ENCODE measurements around the gene NR3C2. TPM values are rescaled to one million over a fixed set of nuclear protein-coding genes. Genes with fewer than 3 reads are reported as not detected.

NR3C2 gene
- total and polyA plus RNA-seq, 2 of the 4 experiments (the other 2 are of a cell fraction) = 1.1 to 2.3 TPM

DNA sequence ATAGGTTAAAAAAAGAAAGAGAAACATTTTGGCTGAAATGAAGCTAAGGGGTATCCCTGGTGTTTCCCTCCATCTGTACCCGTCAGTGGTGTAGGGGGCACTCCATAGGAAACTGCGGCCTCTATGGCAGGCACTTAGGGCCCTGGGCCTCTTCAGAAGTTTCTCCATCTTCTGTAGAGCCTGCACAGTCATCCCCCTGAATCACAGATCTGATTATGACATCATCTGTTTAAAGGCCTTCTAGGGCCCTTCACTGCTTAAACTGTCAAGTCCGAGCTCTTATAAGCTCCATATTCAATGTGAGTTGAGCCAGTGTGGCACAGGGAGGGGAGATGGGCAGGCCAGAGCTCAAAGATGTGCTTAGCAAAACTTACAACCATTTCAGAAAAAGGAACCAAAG is 241.3 kb downstream of the NR3C2 start (continued):
- no peak for TF ChIP-seq MAZ (IDR thresholded peaks at IDR 0.05; ENCODE audit: borderline replicate concordance, low read depth, low read length)
- TF ChIP-seq POLR2A (IDR thresholded peaks at IDR 0.05; ENCODE audit: low read depth, low read length) = no peak
- no peak for TF ChIP-seq NFE2L2 (IDR thresholded peaks at IDR 0.05; ENCODE audit: low read depth, low read length)

GRCh38 chr4:148196164-148196563 is 246.1 kb downstream of the NR3C2 start:
- Histone ChIP-seq H3K27ac (ENCODE audit: insufficient read depth, low read length) (no peak overlapping the region), H2BK20ac (ENCODE audit: low read depth, low read length) (no peak overlapping the region), H3K23ac (ENCODE audit: low read depth, low read length) (no peak overlapping the region), H2AK5ac (ENCODE audit: low read depth, low read length) (no peak overlapping the region), H3K9me3 (ENCODE audit: control insufficient read depth, insufficient read depth, low read length) (no peaks in the 10 kb centered on the region), H3K4me2 (ENCODE audit: low read depth, low read length) (no peak overlapping the region), H4K5ac (ENCODE audit: low read depth, low read length) (no peak overlapping the region), H3K9ac (ENCODE audit: low read depth, low read length) (no peak overlapping the region), H3K4me1 (ENCODE audit: control insufficient read depth, insufficient read depth, low read length) (no peaks in the 10 kb centered on the region), H3K56ac (ENCODE audit: extremely low read depth, insufficient read depth, low read length) (no peak overlapping the region), H4K91ac (ENCODE audit: insufficient read depth, low read depth, low read length) (no peak overlapping the region), H3K18ac (ENCODE audit: low read depth, low read length) (no peak overlapping the region), H2AFZ (replicated peaks; ENCODE audit: low read length, poor library complexity) (no peak overlapping the region), H4K8ac (ENCODE audit: low read depth in 2 of 2, low read length in 2 of 2) (no peak overlapping the region), H2BK120ac (ENCODE audit: low read depth, low read length) (no peak overlapping the region), H3K4me3 (ENCODE audit: insufficient read depth, low read depth, low read length) (no peak overlapping the region), H2BK5ac (ENCODE audit: low read depth, low read length, poor library complexity, severe bottlenecking) (no peak overlapping the region), H3K79me1 (ENCODE audit: low read depth in 1 of 2, low read length in 2 of 2) (no peaks in the 10 kb centered on the region), H2BK15ac (ENCODE audit: low read depth, low read length) (no peak overlapping the region), H3K9me1 (ENCODE audit: insufficient read depth, low read length) (no peaks in the 10 kb centered on the region), H3K36me3 (ENCODE audit: control insufficient read depth, insufficient read depth, low read length) (no peaks in the 10 kb centered on the region), H3K4ac (ENCODE audit: low read depth, low read length) (no peak overlapping the region), H4K20me1 (ENCODE audit: insufficient read depth, low read length) (no peaks in the 10 kb centered on the region), H3K14ac (replicated peaks; ENCODE audit: low read depth, low read length) (no peak overlapping the region), H2AK9ac (replicated peaks; ENCODE audit: low read depth, low read length, poor library complexity) (no peak overlapping the region), H3K27me3 (ENCODE audit: control insufficient read depth, insufficient read depth, low read length) (no peaks in the 10 kb centered on the region)
- ATAC-seq (ENCODE audit: low read depth) (no peak), DNase-seq (no peak)
- no TSS peak for BruUV-seq (replicated peaks)
- intact Hi-C loops (cut with micrococcal nuclease) = no loop called here
- in situ Hi-C loops (cut with MboI; ENCODE audit: low sequenced_read_pairs) = no loop called here
- dilution Hi-C loops (cut with HindIII; ENCODE audit: low sequenced_read_pairs, unreplicated experiment) = no loop called here
- POLR2A ChIA-PET (ENCODE audit: unreplicated experiment) = interaction anchor here (0.6 kb wide), 1 partner anchor 667 kb away, joined by 17 read pairs; no protein-coding TSS in a partner anchor
- CTCF ChIA-PET = no interaction called here
- WGBS, 2 experiments (ENCODE audit: extremely low coverage in 2 of 2, insufficient read length in 1 of 2) = 88% methylated on average over 1 of the region's 1 CpG; no CpG with 5 or more reads in 1 of the 2 experiments
- TF ChIP-seq, protein P1, sequence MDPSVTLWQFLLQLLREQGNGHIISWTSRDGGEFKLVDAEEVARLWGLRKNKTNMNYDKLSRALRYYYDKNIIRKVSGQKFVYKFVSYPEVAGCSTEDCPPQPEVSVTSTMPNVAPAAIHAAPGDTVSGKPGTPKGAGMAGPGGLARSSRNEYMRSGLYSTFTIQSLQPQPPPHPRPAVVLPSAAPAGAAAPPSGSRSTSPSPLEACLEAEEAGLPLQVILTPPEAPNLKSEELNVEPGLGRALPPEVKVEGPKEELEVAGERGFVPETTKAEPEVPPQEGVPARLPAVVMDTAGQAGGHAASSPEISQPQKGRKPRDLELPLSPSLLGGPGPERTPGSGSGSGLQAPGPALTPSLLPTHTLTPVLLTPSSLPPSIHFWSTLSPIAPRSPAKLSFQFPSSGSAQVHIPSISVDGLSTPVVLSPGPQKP (IDR thresholded peaks at IDR 0.05; ENCODE audit: borderline replicate concordance, low read depth, low read length) = no peak
- TF ChIP-seq CEBPB (IDR thresholded peaks at IDR 0.05; ENCODE audit: low read depth, low read length) = no peak
- TF ChIP-seq, protein P2, sequence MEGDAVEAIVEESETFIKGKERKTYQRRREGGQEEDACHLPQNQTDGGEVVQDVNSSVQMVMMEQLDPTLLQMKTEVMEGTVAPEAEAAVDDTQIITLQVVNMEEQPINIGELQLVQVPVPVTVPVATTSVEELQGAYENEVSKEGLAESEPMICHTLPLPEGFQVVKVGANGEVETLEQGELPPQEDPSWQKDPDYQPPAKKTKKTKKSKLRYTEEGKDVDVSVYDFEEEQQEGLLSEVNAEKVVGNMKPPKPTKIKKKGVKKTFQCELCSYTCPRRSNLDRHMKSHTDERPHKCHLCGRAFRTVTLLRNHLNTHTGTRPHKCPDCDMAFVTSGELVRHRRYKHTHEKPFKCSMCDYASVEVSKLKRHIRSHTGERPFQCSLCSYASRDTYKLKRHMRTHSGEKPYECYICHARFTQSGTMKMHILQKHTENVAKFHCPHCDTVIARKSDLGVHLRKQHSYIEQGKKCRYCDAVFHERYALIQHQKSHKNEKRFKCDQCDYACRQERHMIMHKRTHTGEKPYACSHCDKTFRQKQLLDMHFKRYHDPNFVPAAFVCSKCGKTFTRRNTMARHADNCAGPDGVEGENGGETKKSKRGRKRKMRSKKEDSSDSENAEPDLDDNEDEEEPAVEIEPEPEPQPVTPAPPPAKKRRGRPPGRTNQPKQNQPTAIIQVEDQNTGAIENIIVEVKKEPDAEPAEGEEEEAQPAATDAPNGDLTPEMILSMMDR (conservative IDR thresholded peaks at IDR 0.05; ENCODE audit: low read depth, low read length) = no peak
- no peak for TF ChIP-seq MXI1 (IDR thresholded peaks at IDR 0.05; ENCODE audit: borderline replicate concordance, low read depth, low read length)
- no peak for TF ChIP-seq MAZ (IDR thresholded peaks at IDR 0.05; ENCODE audit: borderline replicate concordance, low read depth, low read length)
- no peak for TF ChIP-seq RCOR1 (IDR thresholded peaks at IDR 0.05; ENCODE audit: insufficient replicate concordance, low read length)
- no peak for TF ChIP-seq RAD21 (IDR thresholded peaks at IDR 0.05; ENCODE audit: low read length)
- TF ChIP-seq, protein P3, sequence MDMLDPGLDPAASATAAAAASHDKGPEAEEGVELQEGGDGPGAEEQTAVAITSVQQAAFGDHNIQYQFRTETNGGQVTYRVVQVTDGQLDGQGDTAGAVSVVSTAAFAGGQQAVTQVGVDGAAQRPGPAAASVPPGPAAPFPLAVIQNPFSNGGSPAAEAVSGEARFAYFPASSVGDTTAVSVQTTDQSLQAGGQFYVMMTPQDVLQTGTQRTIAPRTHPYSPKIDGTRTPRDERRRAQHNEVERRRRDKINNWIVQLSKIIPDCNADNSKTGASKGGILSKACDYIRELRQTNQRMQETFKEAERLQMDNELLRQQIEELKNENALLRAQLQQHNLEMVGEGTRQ (IDR thresholded peaks at IDR 0.05; ENCODE audit: low read depth, low read length) = no peak
- no peak for TF ChIP-seq SMC3 (IDR thresholded peaks at IDR 0.05; ENCODE audit: low read depth, low read length)
- TF ChIP-seq NFE2L2 (IDR thresholded peaks at IDR 0.05; ENCODE audit: low read depth, low read length) = no peak
- TF ChIP-seq POLR2A (IDR thresholded peaks at IDR 0.05; ENCODE audit: low read depth, low read length) = no peak
- no peak for TF ChIP-seq MAFK (IDR thresholded peaks at IDR 0.05; ENCODE audit: low read depth, low read length)
- no peak for TF ChIP-seq CHD1 (IDR thresholded peaks at IDR 0.05; ENCODE audit: low read depth, low read length)
- TF ChIP-seq FOS (IDR thresholded peaks at IDR 0.05; ENCODE audit: low read depth, low read length) = no peak

Measured in IMR-90 (cell line).